Lower leg skin (tissue), 4 donors: ENCODE measurements around the gene NOTCH3. TPM values are rescaled to one million over a fixed set of nuclear protein-coding genes. Genes with fewer than 3 reads are reported as not detected.

Source experiments
- DNase-seq, 2 donors: peaks; one replicate each; pipeline ENCODE4 v3.0.0-alpha.2; 2019; ENCODE audit warnings: low spot score in 2 of 2
- H3K4me3 ChIP-seq: fragments of 200-600 bp; sonication (generic); 2 replicates; pipeline ENCODE4 v1.5.1; 2017; ENCODE audit warnings: mild to moderate bottlenecking, low read depth; ENCODE audit not compliant: poor library complexity, severe bottlenecking
- POLR2A ChIP-seq, 2 donors: fragments of 450-650 bp; IDR thresholded peaks; one replicate each; pipeline ENCODE4 v1.6.1; 2016 to 2017; ENCODE audit warnings: antibody characterized with exemption in 2 of 2, mild to moderate bottlenecking in 1 of 2, moderate library complexity in 1 of 2
- WGBS, 2 donors: methylation state at CpG; one replicate each; pipeline ENCODE4 v1.1.5; 2018; 5-methylcytosine and 5-hydroxymethylcytosine counted together
- intact Hi-C: fragments of 100-400 bp; cut with DNase I; formaldehyde crosslinking; loops from one replicate; pipeline ENCODE4 v1.15.0; 2023; ENCODE audit warnings: low total_unique reads
- total RNA-seq, 4 donors: library from RNA; depleted of rRNA; stranded (reverse); fragments of >200 nt; gene quantifications; one replicate each; pipeline ENCODE4 v1.1.0, GENCODE V29; 2016
- TF ChIP-seq, protein P1 (sequence below), 3 donors: fragments of 450-650 bp; IDR thresholded peaks; one replicate each; pipeline ENCODE4 v1.5.1; 2016; ENCODE audit warnings: antibody characterized with exemption in 3 of 3, mild to moderate bottlenecking in 3 of 3, moderate library complexity in 2 of 3

NOTCH3 gene
- total RNA-seq, 4 donors from 2014 or later: 215 to 332 (median 251) TPM

DNA sequence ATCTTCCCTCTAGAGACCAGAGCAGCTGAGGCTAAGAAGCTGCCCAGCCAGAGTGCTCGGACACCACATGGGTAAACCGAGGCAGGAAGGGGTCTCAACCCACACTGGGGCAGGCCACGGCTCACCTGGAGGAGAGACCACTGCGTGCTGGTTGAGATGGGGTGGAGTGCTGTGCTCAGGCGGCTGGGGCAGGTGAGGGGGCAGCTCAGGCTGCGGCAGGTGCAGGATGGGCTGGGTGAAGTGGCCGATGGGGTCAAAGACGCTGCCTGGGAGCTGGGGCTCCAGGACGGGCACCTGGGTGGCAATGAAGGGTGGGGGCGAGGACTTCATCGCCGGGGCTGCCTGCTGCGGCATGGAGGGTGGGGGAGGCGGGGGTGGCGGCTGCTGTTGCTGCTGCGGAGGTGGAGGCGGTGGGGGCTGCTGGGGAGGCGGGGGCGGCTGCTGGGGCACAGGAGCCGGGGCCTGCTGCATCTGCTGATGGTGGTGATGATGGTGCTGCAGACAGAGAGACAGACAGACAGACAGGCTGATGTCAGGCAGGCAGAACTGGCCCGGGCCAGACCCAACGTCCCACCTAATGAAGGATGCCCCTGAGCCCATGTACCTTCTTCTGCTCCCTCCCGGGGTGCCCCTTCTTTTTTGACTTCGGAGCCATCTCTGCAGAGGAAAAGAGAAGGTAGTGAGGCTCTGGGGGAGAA, 43.5 kb upstream of the NOTCH3 start:
- 91 to 94% methylated on average over 13 to 24 of the region's 24 CpGs for WGBS, 2 donors
- intact Hi-C loops: no loop called here

DNA sequence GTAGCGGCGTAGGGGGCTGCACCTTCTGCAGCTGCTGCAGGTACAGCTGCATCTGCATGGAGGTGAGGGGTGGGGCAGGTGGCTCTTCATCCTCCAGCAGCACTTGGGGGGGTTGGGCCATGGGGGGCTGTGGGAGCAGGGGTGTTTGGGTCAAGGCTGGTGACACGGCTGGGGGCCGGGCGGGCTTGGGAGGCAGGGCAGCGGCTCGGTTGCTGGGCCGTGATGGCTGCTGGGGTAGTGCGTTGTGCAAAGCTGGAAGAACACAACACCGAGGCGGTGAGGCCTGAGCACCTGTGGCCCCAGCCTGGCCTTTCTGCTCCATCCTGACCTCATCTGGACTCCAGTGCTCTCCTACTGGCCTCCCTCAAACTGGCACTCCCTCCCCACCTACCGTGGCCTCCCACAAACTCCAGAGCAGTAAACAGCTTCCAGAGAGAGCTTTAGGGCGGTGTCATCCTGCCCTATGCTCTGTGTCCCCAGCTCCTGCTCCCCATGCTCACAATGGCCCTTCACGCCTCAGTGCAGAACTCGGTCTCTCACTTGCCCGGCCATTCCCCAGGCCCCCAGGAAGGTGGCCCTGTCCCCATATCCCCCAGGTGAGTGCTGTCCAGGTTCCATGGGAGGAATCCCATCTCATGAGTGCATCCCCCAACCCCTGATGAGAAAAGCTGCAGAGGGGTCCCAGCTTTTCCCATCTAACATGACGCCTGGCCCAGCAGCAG, 42.6 kb upstream of the NOTCH3 start:
- no peak overlapping the region for H3K4me3 ChIP-seq
- no peak for DNase-seq
- WGBS, 2 donors: 92 to 93% methylated on average over 16 to 17 of the region's 17 CpGs
- intact Hi-C loops: no loop called here
- TF ChIP-seq POLR2A (IDR thresholded peaks at IDR 0.05): no peak
- TF ChIP-seq, protein P1, sequence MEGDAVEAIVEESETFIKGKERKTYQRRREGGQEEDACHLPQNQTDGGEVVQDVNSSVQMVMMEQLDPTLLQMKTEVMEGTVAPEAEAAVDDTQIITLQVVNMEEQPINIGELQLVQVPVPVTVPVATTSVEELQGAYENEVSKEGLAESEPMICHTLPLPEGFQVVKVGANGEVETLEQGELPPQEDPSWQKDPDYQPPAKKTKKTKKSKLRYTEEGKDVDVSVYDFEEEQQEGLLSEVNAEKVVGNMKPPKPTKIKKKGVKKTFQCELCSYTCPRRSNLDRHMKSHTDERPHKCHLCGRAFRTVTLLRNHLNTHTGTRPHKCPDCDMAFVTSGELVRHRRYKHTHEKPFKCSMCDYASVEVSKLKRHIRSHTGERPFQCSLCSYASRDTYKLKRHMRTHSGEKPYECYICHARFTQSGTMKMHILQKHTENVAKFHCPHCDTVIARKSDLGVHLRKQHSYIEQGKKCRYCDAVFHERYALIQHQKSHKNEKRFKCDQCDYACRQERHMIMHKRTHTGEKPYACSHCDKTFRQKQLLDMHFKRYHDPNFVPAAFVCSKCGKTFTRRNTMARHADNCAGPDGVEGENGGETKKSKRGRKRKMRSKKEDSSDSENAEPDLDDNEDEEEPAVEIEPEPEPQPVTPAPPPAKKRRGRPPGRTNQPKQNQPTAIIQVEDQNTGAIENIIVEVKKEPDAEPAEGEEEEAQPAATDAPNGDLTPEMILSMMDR (IDR thresholded peaks at IDR 0.05): no peak

More for the DNA sequence above, 43.5 kb upstream of the NOTCH3 start:
- no peak for TF ChIP-seq POLR2A (IDR thresholded peaks at IDR 0.05)
- no peak for DNase-seq
- H3K4me3 ChIP-seq: no peak overlapping the region

DNA sequence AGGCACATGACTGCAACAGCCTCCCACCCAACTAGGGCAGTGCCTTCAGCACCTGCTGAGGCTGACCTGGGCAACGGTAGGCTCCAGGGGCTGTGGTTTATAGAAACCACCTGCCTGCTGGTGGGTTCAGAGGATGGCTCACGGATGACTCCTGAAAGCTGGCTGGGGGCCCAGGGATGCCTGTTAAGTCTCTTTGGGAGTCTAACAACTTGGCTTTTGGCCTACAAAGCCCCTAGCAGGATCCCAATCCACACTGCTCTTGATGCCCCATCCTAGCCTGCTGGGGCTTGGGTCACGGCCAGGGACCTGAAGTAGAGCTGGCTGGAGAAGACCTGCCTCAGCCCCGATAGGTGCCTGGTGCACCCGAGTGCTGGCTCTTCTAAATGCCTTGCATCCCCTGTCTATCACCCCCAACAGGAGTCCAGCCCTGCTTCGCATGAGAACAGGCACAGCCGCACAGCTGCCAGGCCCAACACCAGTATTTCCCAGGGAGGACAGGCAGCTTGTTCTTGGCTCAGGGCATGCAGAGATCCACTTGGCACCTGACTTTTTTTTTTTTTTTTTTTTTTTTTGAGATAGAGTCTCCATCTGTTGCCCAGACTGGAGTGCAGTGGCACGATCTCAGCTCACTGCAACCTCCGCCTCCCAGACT, 40.6 kb upstream of the NOTCH3 start:
- DNase-seq: no peak
- H3K4me3 ChIP-seq: no peak overlapping the region
- intact Hi-C loops: no loop called here
- no peak for TF ChIP-seq POLR2A (IDR thresholded peaks at IDR 0.05)
- TF ChIP-seq, protein P1 (IDR thresholded peaks at IDR 0.05): no peak
- WGBS, 2 donors: 81 to 84% methylated on average over 9 of the region's 9 CpGs

DNA sequence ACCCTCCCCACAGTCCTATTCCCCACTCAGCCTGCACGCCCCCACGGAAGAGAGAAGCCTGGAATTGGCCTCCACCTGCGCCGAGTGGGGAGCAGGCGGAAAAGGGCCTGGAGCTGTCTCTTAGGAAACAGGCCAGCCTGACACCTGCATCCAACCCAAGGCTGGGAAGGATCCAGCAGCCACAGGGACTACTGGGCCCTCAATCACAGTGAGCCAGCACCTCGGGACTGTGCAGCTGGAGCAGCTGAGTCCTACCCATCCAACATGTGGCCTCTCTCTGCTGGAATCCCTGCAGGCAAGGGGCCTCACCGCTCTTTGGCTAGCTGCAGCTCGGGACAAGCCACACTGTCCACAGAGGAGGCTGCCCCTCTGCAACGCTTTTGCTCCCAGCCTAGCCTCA, 39.7 kb upstream of the NOTCH3 start:
- DNase-seq: no peak
- no peak for TF ChIP-seq POLR2A (IDR thresholded peaks at IDR 0.05)
- TF ChIP-seq, protein P1 (IDR thresholded peaks at IDR 0.05): no peak
- no peak overlapping the region for H3K4me3 ChIP-seq
- 80% methylated on average over 8 to 9 of the region's 9 CpGs for WGBS, 2 donors
- intact Hi-C loops: no loop called here

DNA sequence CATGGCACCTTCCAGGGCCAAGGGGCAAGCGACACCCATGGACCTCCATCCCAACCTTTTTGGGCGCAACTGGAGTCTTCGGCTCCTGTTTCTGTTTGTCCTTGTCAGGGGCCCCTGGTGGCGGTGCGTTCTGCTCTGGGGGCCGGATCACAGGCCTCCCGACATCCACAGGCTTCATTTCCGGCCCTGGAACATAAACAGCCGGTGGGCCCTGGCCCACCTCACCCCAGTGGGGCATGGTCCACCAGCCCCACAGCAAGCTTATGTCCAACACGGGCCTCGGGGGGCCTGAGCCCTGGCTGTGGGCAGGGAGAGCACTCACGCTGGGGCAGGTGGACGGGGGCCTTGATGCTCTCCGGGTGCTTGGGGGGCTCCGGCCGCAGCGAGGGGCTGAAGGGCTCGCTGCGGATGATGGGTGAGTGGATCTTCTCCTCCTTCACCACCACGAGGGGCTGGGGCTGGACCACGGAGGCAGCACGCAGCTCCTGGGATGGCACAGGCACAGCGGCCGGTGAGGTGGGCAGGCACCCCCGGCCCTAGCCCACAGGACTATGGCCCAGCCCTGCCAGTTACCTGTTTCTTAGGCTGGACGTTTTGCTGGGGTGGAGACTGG, 38.6 kb upstream of the NOTCH3 start:
- DNase-seq: no peak
- intact Hi-C loops: no loop called here
- H3K4me3 ChIP-seq: no peak overlapping the region
- no peak for TF ChIP-seq POLR2A (IDR thresholded peaks at IDR 0.05)
- TF ChIP-seq, protein P1 (IDR thresholded peaks at IDR 0.05): no peak
- WGBS, 2 donors: 91 to 93% methylated on average over 17 to 25 of the region's 26 CpGs
